Spleen (tissue), 7 donors: ENCODE measurements around the gene ARSG.

Source experiments
- CTCF ChIP-seq, 11 experiments: fragments of 200-600 bp in 7 of 11; fragments of 450-650 bp in 4 of 11; sonication (generic) in 4 of 11; IDR thresholded peaks in 8 of 11; conservative IDR thresholded peaks in 3 of 11; 1 replicate in 7 of 11; 2 replicates in 4 of 11; pipeline versions ENCODE4 v1.4.0 to v1.8.0; 2016 to 2021; ENCODE audit warnings: antibody characterized with exemption in 11 of 11, inconsistent platforms in 4 of 11, mild to moderate bottlenecking in 1 of 11
- POLR2A ChIP-seq, 3 donors: fragments of 450-650 bp; IDR thresholded peaks; one replicate each; pipeline ENCODE4 v1.5.1; 2017; ENCODE audit warnings: antibody characterized with exemption in 3 of 3, mild to moderate bottlenecking in 1 of 3
- POLR2AphosphoS5 ChIP-seq, 3 donors: sonication (generic); formaldehyde crosslinking; IDR thresholded peaks; one replicate each; pipeline ENCODE4 v1.5.1; 2017; ENCODE audit warnings: antibody characterized with exemption in 3 of 3
- donor health status: DM: no; HTN: no; CAD: no; lungs with moderate emphysema.
- donor health status: DM: no; HTN: no; CAD: no.
- donor health status: DM: no; HTN: no; CAD: no.

GRCh38 chr17:68396226-68397107 is 105.2 kb downstream of the ARSG start:
- TF ChIP-seq POLR2A (IDR thresholded peaks at IDR 0.05) (no peak), POLR2AphosphoS5 (IDR thresholded peaks at IDR 0.05) (no peak), CTCF (IDR thresholded peaks at IDR 0.05 in 8 of 11, conservative IDR thresholded peaks at IDR 0.05 in 3 of 11) (no peak)
